ES-I3 (cell line): ENCODE data around the gene GABRP.
A peak's percentile ranks its signal among the peaks of the same experiment; 100 is the strongest.

Experiments used
- H3K36me3 ChIP-seq: 2 replicates; pipeline ENCODE4 v1.6.1; 2013; ENCODE audit warnings: mild to moderate bottlenecking, low read length, control low read depth, moderate library complexity; ENCODE audit not compliant: insufficient read depth
- H3K4me1 ChIP-seq: 2 replicates; pipeline ENCODE4 v1.6.1; 2013; ENCODE audit warnings: mild to moderate bottlenecking, control low read depth, low read length; ENCODE audit not compliant: insufficient read depth
- H3K9ac ChIP-seq: 2 replicates; pipeline ENCODE4 v1.6.1; 2013; ENCODE audit warnings: low read depth, mild to moderate bottlenecking, low read length, moderate library complexity
- H3K9me3 ChIP-seq: 2 replicates; pipeline ENCODE4 v1.6.1; 2013; ENCODE audit warnings: mild to moderate bottlenecking, low read length, moderate library complexity; ENCODE audit not compliant: control insufficient read depth, insufficient read depth

Gene GABRP

DNA sequence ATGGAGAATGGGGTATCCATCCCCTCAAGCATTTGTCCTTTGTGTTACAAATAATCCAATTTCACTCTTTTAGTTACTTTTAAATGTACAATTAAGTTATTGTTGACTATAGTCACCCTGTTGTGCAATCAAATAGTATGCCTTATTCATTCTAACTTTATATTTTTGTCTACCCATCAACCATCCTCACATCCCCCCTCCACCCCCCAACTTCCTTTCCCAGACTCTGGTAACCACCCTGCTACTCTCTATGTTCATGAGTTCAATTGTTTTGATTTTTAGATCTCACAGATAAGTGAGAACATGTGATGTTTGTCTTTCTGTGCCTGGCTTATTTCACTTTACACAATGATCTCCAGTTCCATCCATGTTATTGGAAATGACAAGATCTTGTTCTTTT lies 62.9 kb downstream of the GABRP start:
- H3K9ac ChIP-seq = no peak overlapping the region

DNA sequence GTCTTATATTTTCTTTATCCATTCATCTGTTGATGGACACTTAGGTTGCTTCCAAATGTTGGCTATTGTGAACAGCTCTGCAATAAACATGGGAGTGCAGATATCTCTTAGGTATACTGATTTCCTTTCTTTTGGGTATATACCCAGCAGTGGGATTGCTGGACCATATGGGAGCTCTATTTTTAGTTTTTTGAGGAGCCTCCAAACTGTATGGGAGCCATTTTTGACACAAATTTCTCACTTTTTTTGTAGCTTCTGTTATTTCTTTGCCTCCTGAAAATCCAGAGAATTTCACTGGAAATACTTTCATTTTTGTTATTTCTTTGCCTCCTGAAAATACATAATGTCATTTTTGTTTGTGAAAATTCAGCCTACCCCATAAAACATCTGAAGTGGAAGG lies 63.3 kb downstream of the GABRP start:
- no peaks in the 10 kb centered on the region for H3K36me3 ChIP-seq
- H3K9ac ChIP-seq = no peak overlapping the region
- no peaks in the 10 kb centered on the region for H3K4me1 ChIP-seq

More for the DNA sequence above, 62.9 kb downstream of the GABRP start:
- H3K36me3 ChIP-seq = no peaks in the 10 kb centered on the region
- H3K9me3 ChIP-seq = no peaks in the 10 kb centered on the region
- H3K4me1 ChIP-seq = no peaks in the 10 kb centered on the region

DNA sequence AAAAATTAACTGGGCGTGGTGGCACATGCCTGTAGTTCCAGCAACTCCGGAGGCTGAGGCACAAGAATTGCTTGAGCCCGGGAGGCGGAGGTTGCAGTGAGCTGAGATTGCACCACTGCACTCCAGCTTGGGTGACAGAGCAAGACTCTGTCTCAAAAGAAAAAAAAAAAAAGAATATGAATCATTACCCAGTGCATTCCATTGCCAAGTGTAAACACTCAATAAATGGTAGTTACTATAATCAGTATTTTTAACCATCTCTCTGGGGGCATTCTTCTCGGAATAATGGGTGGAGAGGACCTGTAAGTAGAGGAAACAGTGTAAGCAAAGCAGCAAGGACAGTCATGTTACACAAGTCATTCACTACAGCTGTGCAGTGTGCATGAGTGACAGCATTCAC lies 64.5 kb downstream of the GABRP start:
- Histone ChIP-seq H3K36me3 (no peaks in the 10 kb centered on the region), H3K9ac (no peak overlapping the region), H3K9me3 (no peaks in the 10 kb centered on the region), H3K4me1 (no peaks in the 10 kb centered on the region)

More for the DNA sequence above, 63.3 kb downstream of the GABRP start:
- no peaks in the 10 kb centered on the region for H3K9me3 ChIP-seq

DNA sequence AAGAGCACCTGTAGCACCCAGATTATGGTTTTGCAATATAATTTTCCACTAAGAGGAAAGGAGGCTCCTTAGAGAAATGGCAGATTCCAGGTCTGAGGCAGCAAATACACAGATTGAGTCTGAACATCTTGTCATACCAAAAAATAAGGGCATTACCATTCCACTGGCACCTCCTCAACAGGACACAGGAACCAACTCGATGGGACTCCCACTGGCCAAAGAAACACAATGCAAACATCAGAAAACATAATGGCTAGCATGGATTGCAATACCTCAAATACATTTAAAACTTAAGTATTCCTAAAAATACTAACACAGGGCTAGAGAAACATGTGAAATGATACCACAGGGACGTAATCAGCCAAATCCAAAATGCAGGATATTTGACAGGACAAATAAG lies 65.8 kb downstream of the GABRP start:
- Histone ChIP-seq H3K4me1 (no peaks in the 10 kb centered on the region), H3K9me3 (no peaks in the 10 kb centered on the region), H3K36me3 (no peaks in the 10 kb centered on the region), H3K9ac (no peak overlapping the region)

DNA sequence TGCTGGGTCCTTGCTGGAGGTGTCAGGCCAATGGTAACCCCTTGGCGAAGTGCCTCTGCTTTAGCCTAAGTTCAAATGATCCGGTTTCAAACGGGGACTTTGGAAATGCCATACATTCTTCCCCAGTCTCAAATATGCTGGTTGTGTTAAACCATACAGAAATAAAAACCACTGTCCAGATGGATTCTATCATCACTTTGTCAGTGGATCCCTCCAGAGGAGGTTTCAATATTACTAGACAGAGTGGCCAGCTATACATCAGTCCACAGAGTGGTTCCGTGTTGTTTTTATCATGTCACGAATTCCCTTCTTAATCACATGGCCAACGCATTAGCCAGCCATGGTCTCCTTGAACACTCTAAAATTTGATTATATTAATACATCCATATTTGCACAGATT lies 71.0 kb downstream of the GABRP start:
- Histone ChIP-seq H3K9ac (no peak overlapping the region), H3K36me3 (no peaks in the 10 kb centered on the region), H3K9me3 (no peaks in the 10 kb centered on the region), H3K4me1 (no peaks in the 10 kb centered on the region)

DNA sequence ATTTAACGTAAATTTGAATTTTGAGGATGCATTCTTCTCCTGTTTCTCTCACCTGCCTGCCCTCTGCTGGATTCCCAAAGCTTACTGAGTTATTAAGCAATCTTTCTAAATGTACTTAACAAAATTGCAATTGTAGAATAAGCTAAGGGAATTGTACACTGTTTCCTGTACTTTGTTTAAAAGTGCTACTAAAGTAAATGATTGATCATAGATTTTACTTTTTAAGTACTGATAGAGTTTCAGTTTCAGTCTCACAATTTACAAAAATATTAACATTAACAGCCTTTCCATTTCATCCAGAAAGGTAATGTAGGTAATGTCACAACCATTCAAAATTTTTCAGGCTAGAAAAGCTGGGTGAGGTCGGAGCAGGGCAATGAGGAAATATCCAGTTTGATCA lies 73.5 kb downstream of the GABRP start:
- no peak overlapping the region for H3K9ac ChIP-seq
- no peaks in the 10 kb centered on the region for H3K36me3 ChIP-seq
- no peaks in the 10 kb centered on the region for H3K4me1 ChIP-seq
- H3K9me3 ChIP-seq = peaks cover 6% of the 10 kb centered on the region

DNA sequence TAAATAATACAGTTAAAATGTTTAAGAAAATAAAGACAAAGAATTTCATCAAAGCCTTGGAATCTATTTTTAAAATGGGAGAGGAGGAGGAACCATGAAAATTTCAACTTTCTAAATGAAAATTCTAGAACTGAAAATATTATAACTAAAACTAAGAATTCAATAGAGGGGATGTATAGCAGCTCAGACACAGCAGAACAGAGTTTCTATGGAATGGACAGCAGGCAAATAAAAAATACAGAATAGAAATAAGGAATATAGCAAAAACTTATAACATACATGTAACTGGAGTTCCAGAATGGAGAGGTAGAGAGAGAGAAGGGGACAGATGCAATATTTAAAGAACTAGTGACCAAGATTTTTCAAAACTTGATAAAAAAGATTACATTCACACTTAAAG lies 76.9 kb downstream of the GABRP start:
- Histone ChIP-seq H3K4me1 (no peaks in the 10 kb centered on the region), H3K9me3 (peaks cover 6% of the 10 kb centered on the region), H3K36me3 (no peaks in the 10 kb centered on the region), H3K9ac (no peak overlapping the region)

DNA sequence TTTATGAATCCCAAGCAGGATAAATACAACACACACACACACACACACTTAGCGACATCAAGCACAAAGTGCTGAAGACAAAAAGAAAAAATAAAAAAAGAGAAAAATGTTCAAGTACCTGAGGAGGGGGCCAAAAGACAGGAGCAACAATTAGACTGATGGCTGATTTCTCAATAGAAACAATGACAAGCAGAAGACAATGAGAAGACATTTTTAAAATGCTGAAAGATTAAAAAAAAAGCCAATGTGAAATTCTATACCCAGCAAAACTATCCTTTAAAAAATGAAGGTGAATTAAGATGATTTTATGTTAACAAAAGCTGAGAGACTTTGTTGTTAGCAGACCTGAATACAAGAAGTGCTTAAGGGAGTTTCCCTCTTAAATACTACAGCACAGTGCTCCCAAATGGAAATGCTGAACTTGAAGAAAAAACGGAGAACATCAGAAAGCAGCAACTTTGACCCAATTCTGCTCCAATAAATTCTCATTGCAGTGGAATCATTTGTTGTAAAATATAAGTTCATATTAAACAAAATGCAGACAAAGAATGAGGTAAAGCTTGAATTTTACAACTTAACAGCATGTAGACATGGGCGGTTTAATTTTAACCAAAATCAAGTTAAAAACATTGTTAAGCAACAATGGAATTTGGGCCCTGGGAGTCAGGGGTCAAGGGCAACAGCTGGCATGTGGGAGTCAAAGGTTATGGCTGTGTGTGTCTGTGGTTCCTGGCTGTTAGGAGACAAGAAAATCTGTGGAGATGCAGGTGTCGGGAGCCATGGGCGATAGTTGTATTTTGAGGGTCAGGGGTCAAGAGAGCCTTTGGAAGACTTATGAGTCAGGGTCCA lies 77.5 kb downstream of the GABRP start:
- Histone ChIP-seq H3K9me3 (peaks cover 6% of the 10 kb centered on the region), H3K36me3 (no peaks in the 10 kb centered on the region), H3K9ac (peak overlapping the region; percentile 59; the same call in 1 of the 2 replicates), H3K4me1 (no peaks in the 10 kb centered on the region)

DNA sequence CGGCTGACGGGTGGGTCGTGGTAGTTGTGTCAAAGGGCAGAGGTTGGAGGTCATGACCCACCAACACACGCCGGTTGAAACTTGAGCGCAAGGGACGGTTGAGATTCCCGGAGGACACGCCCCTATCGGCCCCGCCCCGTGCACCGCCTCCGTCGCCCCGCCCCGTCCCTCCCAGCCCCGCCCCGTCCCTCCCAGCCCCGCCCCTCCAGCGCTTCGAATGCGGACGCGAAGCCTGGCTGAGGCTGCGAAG lies 78.1 kb downstream of the GABRP start:
- no peaks in the 10 kb centered on the region for H3K36me3 ChIP-seq
- H3K4me1 ChIP-seq = no peaks in the 10 kb centered on the region
- H3K9ac ChIP-seq = peak overlapping the region; percentile 59; the same call in 1 of the 2 replicates
- peaks cover 6% of the 10 kb centered on the region for H3K9me3 ChIP-seq

DNA sequence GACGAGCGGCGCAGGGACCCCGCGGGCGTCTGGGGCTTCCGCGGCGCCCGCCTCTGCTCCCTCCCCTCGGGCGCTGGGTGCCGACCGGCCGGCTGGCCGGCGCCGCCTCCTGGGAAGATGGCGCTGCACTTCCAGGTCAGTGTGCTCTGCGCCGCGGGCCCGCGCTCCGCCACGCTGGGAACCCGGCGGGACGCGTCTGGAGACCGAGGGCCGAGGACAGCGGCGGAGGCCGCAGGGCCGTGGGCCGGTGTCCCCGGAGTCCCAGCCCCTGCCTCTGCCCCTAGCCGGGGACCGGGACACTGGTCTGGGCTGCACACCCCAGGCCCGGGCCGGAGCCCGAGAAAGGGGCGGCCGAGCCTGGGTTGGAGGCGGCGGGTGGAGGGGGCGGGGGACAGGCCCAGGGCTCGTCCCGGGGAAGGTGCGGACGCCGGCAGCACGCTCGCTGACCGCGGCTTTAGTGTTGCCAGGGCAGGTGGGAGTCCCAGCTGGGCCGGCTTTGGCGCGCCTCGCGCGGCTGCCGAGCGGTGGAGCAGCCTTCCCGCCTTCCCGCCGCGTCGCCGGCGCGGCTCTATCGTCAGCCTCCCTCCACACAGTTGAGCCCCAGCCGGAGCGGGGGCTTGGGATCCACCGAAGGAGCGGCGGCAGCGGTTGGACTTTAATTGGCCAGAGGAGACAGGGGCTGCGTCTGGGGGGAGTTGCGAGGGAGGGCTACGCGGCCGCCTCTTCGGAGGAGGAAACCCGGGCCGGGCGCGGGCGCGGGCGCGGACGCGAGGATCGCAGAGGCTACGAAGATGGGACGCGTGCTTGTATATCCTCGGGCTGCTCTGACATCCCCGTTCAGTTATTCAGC lies 78.6 kb downstream of the GABRP start, which contains the start of gene RANBP17:
TSS of gene RANBP17 (plus strand) at position 102 of the 850 bp plus-strand sequence.
- no peaks in the 10 kb centered on the region for H3K4me1 ChIP-seq
- no peaks in the 10 kb centered on the region for H3K36me3 ChIP-seq
- peak within 1 kb of the TSS; percentile 97 for H3K9ac ChIP-seq
- H3K9me3 ChIP-seq = peaks cover 6% of the 10 kb centered on the region

DNA sequence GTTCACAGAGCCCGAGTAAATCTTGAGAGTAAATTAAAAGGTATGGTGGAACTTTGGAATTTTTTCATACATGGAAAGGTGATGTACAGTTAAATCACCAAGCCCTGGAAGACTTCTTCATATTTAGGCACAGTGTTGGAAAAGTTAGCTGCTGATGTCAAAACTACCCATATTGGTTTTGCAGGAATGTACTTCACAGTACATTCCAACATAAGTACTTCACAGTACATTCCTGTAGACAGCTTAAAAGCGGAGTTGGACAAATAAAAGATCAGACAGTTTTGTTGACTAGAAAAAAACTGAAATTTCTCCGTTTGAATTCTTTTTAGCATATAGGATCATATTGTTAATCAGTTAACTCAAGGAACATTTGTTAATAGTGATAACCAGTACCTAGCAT lies 80.1 kb downstream of the GABRP start:
- Histone ChIP-seq H3K9me3 (peaks cover 6% of the 10 kb centered on the region), H3K9ac (no peak overlapping the region), H3K4me1 (no peaks in the 10 kb centered on the region), H3K36me3 (no peaks in the 10 kb centered on the region)
